Stimulated activated naive CD8-positive, alpha-beta T cell treated with anti-CD3 and anti-CD28 coated beads, Interleukin-15, Interleukin-2, amounts not matched to agents 100 ng/mL and 50 ng/mL, for 24 hours (primary cell): ENCODE results near the gene CD300LD.
"Not testable (repeated sequence)": the region's sequence is repeated elsewhere in the genome, so short reads cannot be mapped to it uniquely, and the experiment has no call there.

Source experiments
- H3K27ac Mint-ChIP-seq: one replicate; pipeline ENCODE4 v1.8.0; 2021; ENCODE audit warnings: mild to moderate bottlenecking, mixed read lengths
- H3K27me3 Mint-ChIP-seq: one replicate; pipeline ENCODE4 v1.8.0; 2021; ENCODE audit warnings: mixed read lengths
- H3K36me3 Mint-ChIP-seq: one replicate; pipeline ENCODE4 v1.8.0; 2021; ENCODE audit warnings: low read depth, mixed read lengths
- H3K4me1 Mint-ChIP-seq: one replicate; pipeline ENCODE4 v1.8.0; 2021; ENCODE audit warnings: low read depth, mixed read lengths
- H3K4me3 Mint-ChIP-seq: one replicate; pipeline ENCODE4 v1.8.0; 2021; ENCODE audit warnings: mild to moderate bottlenecking, mixed read lengths
- H3K9me3 Mint-ChIP-seq: one replicate; pipeline ENCODE4 v1.8.0; 2021; ENCODE audit warnings: mixed read lengths

CD300LD gene

DNA sequence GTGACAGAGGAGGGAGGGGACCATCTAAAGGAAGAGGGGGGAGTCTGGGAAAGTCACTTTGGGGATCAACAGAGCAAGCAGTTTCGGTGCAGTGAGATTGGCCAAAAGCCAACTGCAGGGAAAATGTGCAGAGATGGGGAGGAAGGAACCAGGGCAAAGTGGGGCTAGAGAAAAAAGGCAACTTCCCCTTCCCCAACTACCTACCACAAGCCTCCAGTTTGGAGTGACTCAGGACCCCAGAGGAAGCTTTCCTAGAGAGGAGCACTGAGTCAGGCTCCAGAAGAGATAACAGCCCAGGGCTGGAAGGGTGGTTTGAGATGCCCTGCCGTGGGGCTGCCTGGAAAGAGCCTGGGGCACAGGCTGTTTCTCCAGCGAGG is 6.9 kb upstream of the CD300LD start:
- Mint-ChIP-seq H3K4me3 (no peak overlapping the region), H3K27ac (no peak overlapping the region), H3K36me3 (no peaks in the 10 kb centered on the region), H3K4me1 (peaks cover 19% of the 10 kb centered on the region), H3K9me3 (no peaks in the 10 kb centered on the region), H3K27me3 (peaks cover 23% of the 10 kb centered on the region)

DNA sequence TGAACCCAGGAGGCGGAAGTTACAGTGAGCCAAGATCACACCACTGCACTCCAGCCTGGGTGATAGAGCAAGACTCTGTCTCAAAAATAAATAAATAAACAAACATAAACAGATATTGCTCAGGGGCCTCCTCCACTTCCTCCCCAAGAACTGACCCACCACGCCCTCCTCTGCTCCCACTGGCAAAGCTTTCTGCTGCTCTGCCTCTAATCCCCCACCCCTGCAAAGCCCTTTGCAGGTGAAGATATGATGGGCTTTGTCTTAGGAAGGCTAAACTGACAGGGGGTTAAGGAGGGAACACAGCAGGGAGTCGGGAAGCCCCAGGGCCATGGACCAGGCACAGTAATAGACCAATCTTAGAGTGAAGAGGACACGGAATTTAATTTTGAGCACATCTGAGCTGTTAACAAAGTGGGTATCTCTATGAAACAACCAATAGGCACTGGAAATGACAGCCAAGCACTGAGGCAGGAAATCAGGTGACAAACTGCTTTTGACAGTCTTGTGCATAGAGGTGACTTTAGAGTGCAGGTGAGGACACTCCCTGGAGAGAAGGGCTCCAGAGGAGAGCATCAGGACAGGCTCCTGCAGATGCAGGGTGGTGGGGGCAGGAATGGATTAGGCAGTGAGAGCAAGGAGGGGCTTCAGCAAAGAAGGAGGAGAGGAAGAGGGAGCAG is 6.4 kb upstream of the CD300LD start:
- H3K36me3 Mint-ChIP-seq, result no peaks in the 10 kb centered on the region
- no peaks in the 10 kb centered on the region for H3K9me3 Mint-ChIP-seq
- no peak overlapping the region for H3K27ac Mint-ChIP-seq
- H3K27me3 Mint-ChIP-seq, result peaks cover 23% of the 10 kb centered on the region
- peaks cover 19% of the 10 kb centered on the region for H3K4me1 Mint-ChIP-seq
- no peak overlapping the region for H3K4me3 Mint-ChIP-seq

DNA sequence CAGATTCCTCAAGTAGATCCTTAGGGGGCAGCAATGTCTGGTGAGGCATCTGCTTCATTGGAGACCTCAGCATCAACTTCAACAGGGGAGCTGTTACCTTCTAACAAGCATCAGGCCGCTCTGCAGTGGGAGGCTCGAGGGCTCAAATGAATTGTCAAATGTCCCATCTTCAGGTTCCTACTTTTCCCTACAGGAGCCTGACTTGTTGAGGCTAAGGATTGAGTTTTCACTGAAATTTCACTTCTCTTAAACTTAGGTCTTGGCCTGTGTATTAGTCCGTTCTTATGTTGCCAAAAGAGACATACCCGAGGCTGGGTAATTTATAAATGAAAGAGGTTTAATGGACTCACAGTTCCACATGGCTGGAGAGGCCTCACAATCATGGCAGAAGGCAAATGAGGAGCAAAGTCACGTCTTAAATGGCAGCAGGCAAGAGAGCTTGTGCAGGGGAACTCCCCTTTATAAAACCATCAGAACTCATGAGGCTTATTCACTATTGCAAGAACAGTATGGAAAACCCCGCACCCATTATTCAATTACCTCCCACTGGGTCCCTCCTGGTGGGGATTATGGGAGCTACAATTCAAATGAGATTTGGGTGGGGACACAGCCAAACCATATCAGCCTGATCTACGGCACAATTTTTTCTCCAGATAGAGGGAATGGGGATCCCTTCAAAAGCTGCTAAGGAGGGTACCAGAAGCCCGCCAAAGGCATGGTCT is 5.1 kb upstream of the CD300LD start:
- peaks cover 20% of the 10 kb centered on the region for H3K27me3 Mint-ChIP-seq
- no peak overlapping the region for H3K4me3 Mint-ChIP-seq
- no peaks in the 10 kb centered on the region for H3K36me3 Mint-ChIP-seq
- peaks cover 16% of the 10 kb centered on the region for H3K4me1 Mint-ChIP-seq
- no peak overlapping the region for H3K27ac Mint-ChIP-seq
- H3K9me3 Mint-ChIP-seq, result no peaks in the 10 kb centered on the region

DNA sequence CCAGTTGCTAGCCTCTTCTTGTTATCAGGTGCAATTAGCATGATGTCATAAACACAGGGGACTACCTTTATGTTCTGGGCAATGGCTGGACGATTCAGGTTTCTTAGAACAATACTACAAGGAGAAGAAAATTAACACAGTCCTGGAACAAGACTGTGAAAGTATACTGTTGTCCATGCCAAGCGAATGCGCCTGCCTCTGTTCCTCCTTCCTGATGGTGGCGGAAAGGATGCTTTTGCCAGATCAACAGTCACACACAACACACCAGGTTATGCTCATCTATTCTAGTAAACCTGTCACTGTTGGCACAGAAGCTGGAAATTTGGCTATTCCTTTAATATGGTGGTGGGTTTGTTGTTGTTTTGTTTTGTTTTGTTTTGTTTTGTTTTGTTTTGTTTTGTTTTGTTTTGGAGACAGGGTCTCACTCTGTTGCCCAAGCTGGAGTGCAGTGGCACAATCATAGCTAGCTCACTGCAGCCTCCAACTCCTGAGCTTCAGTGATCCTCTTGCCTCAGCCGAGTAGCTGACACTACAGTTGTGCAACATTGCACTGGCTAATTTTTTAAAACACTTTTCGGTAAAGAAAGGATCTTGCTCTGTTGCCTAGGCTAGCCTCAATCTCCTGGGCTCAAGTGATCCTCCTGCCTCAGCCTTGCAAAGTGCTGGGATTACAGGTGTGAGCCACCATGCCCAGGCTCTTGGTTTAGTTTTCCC is 3.1 kb upstream of the CD300LD start:
- Mint-ChIP-seq H3K9me3 (no peaks in the 10 kb centered on the region), H3K27ac (no peak overlapping the region), H3K4me1 (peaks cover 23% of the 10 kb centered on the region), H3K36me3 (no peaks in the 10 kb centered on the region), H3K27me3 (peaks cover 11% of the 10 kb centered on the region), H3K4me3 (no peak overlapping the region)

DNA sequence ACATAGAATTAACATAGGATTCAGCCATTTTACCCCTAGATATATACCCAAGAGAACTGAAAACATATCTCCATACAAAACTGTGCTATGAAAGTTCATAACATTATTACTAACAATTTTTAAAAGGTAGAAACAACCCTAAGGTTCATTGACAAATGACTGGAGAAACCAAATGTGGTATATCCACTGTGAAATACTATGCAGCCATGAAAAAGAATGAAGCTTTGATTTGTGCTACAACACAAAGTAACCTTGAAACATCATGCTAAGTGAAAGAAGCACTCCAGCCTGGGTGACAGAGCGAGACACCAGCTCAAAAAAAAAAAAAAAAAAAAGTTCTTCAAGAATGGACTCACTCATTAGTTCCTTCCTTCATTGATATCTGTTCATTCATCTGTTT is 580 bp downstream of the CD300LD start:
- H3K27me3 Mint-ChIP-seq, result no peaks in the 10 kb centered on the region
- H3K4me1 Mint-ChIP-seq, result peaks cover 8% of the 10 kb centered on the region
- H3K27ac Mint-ChIP-seq, result no peak overlapping the region
- no peaks in the 10 kb centered on the region for H3K9me3 Mint-ChIP-seq
- H3K36me3 Mint-ChIP-seq, result no peaks in the 10 kb centered on the region
- no peak overlapping the region for H3K4me3 Mint-ChIP-seq

DNA sequence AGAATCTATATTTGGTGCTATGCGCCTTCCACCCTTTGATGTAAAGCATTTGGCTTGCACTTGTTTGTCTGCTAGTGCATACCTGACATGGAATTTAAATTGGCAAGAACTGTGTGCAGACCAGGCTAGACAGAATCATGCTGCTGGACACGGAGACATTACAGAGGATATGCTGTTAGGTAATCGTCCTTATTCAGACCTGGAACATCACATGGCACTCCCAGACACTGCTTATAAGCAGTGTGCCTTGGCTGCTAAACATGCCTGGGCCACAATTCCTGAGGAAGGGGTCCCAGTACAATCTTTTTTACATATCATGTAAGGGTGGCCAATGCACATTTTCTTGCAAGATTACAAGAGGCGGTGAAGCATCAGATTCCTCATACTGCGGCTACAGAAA is 6.4 kb downstream of the CD300LD start:
- no peaks in the 10 kb centered on the region for H3K36me3 Mint-ChIP-seq
- no peaks in the 10 kb centered on the region for H3K4me1 Mint-ChIP-seq
- H3K27ac Mint-ChIP-seq, result no peak overlapping the region
- H3K4me3 Mint-ChIP-seq, result no peak overlapping the region
- no peaks in the 10 kb centered on the region for H3K27me3 Mint-ChIP-seq
- no peaks in the 10 kb centered on the region for H3K9me3 Mint-ChIP-seq

DNA sequence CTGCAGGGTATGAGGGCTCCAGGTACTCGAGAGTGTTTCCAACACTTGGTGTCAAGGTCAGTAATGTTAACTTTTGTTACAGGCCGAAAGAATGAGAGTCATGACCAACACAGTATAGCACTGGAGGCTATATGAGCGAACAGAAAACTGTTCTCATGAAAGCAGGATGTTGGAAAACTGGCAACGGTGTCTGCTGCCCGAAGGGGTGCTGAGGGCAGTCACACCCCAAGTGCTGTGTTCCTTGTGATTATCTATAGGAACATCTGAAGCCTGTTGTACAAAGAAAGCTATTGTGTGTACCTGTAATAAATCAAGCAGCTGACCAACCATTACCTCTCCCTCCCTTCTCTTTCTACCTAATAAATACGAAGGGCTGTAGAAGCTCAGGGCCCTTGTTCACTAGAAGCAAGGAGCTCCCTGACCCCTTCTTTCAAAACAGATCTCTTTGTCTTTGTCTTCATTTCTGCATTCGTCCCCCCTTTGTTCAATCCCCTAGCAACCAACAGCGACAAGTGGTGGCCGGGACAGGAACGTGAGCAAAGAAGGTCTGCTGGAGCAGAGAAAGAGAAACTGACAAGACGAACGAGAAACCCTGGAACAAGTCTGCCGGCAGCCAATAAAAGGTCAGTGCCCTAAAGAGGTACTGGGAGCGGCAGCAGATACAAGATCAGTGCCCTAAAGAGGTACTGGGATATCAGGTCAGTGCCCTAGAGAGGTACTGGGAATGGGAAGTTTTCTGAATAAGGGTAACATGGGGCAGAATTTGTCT is 7.6 kb downstream of the CD300LD start:
- H3K4me3 Mint-ChIP-seq, result no peak overlapping the region
- no peak overlapping the region for H3K27ac Mint-ChIP-seq
- no peaks in the 10 kb centered on the region for H3K9me3 Mint-ChIP-seq
- H3K36me3 Mint-ChIP-seq, result no peaks in the 10 kb centered on the region
- no peaks in the 10 kb centered on the region for H3K27me3 Mint-ChIP-seq
- peaks cover 4% of the 10 kb centered on the region for H3K4me1 Mint-ChIP-seq

DNA sequence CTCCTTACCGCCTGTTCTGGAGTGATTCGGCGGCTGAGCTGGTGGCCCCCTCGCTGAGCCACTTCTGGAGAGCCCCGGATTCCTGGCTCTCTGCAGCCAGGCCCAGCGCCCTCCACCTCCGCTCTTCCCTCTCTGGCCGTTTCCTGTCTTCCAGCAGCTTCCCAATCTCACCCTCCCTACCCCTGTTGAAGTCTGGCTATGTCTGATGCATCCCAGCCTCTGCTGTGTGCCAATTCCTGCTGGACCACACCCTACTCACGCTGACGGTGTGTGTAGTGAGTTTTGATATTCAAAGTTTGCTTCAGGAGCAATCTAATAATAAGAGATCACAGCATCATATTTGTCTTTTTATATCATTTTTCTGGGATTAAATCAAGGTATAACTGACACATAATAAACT is 9.4 kb downstream of the CD300LD start:
- Mint-ChIP-seq H3K27me3 (no peaks in the 10 kb centered on the region), H3K9me3 (no peaks in the 10 kb centered on the region), H3K4me3 (no peak overlapping the region), H3K27ac (no peak overlapping the region), H3K4me1 (peaks cover 4% of the 10 kb centered on the region), H3K36me3 (no peaks in the 10 kb centered on the region)

DNA sequence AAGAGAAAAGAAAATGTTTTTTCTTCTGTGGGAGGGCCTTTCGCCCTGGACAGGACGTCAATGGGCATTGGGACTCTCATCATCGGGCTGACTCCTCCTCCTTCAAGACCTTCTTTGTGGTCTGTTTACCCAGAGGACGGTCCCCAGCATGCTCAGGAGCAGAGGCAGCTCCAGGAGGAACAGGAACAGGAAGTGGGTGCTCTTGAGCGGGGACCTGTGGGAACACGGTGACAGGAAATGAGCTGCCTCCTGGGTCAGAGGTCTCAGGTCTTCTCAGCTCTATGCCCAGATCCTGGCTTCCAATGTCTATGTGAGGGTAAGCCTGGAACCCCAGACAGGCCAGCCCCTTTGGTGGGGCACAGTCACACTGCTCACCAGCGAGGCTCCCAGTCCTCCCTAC is 12.2 kb downstream of the CD300LD start:
- no peak overlapping the region for H3K4me3 Mint-ChIP-seq
- no peaks in the 10 kb centered on the region for H3K9me3 Mint-ChIP-seq
- no peaks in the 10 kb centered on the region for H3K36me3 Mint-ChIP-seq
- H3K27ac Mint-ChIP-seq, result no peak overlapping the region
- peaks cover 13% of the 10 kb centered on the region for H3K27me3 Mint-ChIP-seq
- peaks cover 4% of the 10 kb centered on the region for H3K4me1 Mint-ChIP-seq

DNA sequence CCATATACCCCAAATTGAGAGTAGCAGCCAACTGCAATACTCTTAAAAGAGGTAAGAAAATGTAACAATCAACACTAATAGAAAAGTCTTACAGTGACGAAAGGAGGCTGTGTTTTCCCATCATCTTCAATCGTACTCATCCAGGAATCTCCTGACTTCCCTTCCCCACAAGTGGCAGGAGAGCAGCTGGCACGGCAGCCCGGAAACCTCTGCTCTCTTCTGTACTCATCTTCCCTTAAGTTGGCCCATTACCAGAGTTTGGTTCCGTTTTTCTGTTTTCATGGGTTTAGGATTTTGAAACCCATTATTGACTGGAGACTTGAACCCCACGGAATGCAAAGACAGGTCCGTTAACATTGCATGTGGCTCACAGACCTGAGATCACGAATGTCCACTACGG is 13.1 kb downstream of the CD300LD start:
- H3K36me3 Mint-ChIP-seq, result no peaks in the 10 kb centered on the region
- H3K9me3 Mint-ChIP-seq, result no peaks in the 10 kb centered on the region
- H3K27me3 Mint-ChIP-seq, result peaks cover 20% of the 10 kb centered on the region
- H3K27ac Mint-ChIP-seq, result no peak overlapping the region
- peaks cover 4% of the 10 kb centered on the region for H3K4me1 Mint-ChIP-seq
- no peak overlapping the region for H3K4me3 Mint-ChIP-seq

DNA sequence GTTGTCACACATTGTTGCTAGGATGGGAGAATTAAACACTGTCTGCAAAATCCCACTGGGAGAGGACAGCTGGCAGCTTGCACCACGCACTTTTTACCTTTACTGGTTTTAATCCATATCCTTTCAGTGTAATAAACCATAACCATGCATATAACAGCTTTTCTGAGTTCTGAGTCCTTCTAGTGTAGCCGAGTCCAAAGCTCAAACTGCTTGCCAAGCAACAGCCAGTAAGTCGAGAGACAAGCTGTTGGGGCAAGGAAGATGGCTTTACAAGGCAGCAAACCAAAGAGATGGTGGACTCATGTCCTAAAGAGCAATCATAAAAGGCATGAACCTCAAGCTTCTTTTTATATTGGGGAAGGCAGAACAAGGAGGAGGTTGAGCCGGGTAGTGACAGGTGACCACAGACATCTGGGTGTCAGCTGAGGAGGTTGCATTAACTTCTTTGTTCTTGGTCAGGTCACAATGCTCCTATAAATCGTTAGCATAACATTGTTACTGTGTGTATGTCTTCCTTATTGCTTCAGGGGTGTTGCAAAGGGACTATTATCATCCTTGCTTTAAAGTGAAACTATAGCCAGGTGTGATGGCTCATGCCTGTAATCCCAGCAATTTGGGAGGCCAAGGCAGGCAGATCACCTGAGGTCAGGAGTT is 17.5 kb downstream of the CD300LD start:
- H3K36me3 Mint-ChIP-seq, result no peaks in the 10 kb centered on the region
- H3K27ac Mint-ChIP-seq, result no peak overlapping the region
- H3K27me3 Mint-ChIP-seq, result peaks cover 40% of the 10 kb centered on the region
- peaks cover 2% of the 10 kb centered on the region for H3K4me1 Mint-ChIP-seq
- no peak overlapping the region for H3K4me3 Mint-ChIP-seq
- no peaks in the 10 kb centered on the region for H3K9me3 Mint-ChIP-seq

DNA sequence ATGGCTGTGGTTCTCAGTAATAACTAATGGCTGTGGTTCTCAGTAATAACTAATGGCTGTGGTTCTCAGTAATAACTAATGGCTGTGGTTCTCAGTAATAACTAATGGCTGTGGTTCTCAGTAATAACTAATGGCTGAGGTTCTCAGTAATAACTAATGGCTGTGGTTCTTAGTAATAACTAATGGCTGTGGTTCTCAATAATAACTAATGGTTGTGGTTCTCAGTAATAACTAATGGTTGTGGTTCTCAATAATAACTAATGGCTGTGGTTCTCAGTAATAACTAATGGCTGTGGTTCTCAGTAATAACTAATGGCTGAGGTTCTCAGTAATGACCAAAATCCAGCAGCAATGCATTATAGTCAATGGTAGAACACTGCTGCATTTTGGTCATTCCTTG is 18.4 kb downstream of the CD300LD start:
- H3K36me3 Mint-ChIP-seq, H3K27ac Mint-ChIP-seq, H3K4me3 Mint-ChIP-seq, H3K9me3 Mint-ChIP-seq: not testable (repeated sequence)
- H3K27me3 Mint-ChIP-seq, result peaks cover 47% of the 10 kb centered on the region
- H3K4me1 Mint-ChIP-seq, result peaks cover 10% of the 10 kb centered on the region

DNA sequence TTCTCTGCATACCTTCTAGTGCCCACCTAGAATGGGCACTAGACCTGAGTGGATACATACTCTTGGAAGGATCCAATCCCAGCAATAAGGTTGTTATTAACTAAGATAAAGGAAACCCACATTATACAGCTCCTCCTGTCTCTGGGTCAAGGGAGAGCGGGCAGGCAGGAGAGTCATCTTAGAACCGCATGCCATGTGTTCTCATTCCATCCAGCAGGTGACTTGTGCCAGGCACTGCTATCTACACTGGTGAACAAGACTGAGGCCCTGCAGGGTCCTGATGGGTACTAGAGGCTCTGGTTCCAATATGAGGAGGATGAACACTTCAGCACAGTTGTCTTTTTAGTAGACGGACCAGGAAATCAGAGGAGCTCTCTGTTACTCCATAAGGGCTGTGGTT is 18.9 kb downstream of the CD300LD start:
- no peaks in the 10 kb centered on the region for H3K36me3 Mint-ChIP-seq
- H3K4me3 Mint-ChIP-seq, result no peak overlapping the region
- H3K27me3 Mint-ChIP-seq, result peaks cover 52% of the 10 kb centered on the region

DNA sequence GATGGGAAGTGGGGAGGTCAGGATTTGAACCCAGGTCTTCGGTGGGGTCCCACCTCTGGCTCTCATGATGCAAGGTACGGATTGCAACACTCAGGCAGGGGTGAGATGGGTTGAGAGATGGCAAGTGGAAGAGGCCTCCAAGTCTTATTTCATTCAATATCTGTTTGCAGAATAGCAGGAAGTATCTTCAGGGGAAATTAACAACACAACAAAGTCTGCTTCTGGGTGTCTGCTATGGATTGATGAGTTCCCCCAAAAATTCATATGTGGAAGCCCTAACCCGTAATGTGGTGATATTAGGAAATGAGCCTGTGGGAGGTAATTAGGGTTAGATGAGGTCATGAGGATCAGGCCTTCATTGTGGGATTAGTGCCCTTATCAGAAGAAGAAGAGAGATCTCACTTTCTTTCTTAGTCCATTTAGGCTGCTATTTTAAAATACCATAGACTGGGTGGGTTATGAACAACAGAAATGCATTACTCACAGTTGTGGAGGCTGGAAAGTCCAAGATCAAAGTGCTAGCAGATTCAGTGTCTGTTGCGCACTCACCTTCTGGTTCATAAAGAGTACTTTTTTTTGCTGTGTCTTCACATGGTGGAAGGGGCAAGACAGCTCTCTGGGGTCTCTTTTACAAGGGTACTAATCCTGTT is 20.3 kb downstream of the CD300LD start:
- H3K4me3 Mint-ChIP-seq, result no peak overlapping the region
- H3K27me3 Mint-ChIP-seq, result peaks cover 62% of the 10 kb centered on the region
- H3K4me1 Mint-ChIP-seq, result peaks cover 16% of the 10 kb centered on the region
- no peak overlapping the region for H3K27ac Mint-ChIP-seq
- H3K36me3 Mint-ChIP-seq, result no peaks in the 10 kb centered on the region
- H3K9me3 Mint-ChIP-seq, result no peaks in the 10 kb centered on the region

More for the DNA sequence above, 18.9 kb downstream of the CD300LD start:
- Mint-ChIP-seq H3K4me1 (peaks cover 15% of the 10 kb centered on the region), H3K27ac (no peak overlapping the region), H3K9me3 (no peaks in the 10 kb centered on the region)
